HG02610 (cell line): ENCODE results near the gene GPR32.
"Not testable (repeated sequence)": the region's sequence is repeated elsewhere in the genome, so short reads cannot be mapped to it uniquely, and the experiment has no call there.

Experiments
- ATAC-seq: cut with Tn5 transposase; IDR thresholded peaks from one replicate; pipeline ENCODE4 v1.9.1; 2021; ENCODE audit warnings: mild to moderate bottlenecking, moderate library complexity; ENCODE audit not compliant: unreplicated experiment

GPR32 gene

DNA sequence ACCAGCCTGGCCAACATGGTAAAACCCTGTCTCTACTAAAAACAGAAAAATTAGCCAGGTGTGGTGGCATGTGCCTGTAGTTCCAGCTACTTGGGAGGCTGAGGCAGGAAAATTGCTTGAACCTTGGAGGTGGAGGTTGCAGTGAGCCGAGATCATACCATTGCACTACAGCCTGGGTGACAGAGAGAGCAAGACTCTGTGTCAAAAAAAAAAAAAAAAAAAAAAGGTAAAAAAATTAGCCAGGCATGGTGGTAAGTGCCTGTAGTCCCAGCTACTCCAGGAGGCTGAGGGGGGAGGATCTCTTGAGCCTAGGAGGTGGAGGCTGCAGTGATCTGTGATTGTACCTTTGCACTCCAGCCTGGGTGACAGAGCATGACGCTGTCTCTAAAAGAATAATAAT is at the start of gene GPR32:
TSS of gene GPR32 (plus strand) at position 301 of the 400 bp plus-strand sequence. CDS start 137 bp downstream, outside the sequence.
- ATAC-seq: not testable (repeated sequence)

- no peak for ATAC-seq
Measured at GRCh38 chr19:50720921-50721381, 49.3 kb upstream of the GPR32 start.

- ATAC-seq: no peak
Measured at GRCh38 chr19:50721441-50722137, 48.7 kb upstream of the GPR32 start.

GRCh38 chr19:50722201-50723013 is 47.9 kb upstream of the GPR32 start:
- no peak for ATAC-seq

DNA sequence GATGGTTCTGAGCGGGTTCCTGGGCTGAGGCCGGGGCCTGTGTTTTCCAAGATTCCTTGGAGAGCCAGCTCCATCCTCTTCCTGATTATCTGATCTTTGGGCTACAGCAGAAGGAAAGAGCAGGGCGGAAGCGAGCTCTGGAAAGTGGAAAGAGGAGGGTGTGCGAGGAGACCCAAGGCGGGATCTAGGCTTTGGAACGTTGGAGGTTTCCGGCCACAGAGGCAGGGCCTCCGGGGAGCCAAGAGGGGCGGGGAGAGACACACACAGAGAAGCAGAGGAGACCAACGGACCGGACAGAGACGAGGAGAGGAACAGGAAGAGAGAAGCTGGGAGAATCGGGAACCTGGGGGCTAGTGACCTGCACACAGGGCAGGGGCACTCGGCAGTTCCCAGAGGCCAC is 47.2 kb upstream of the GPR32 start, which contains the start of gene CLEC11A:
TSS of gene CLEC11A (plus strand) at position 296 of the 400 bp plus-strand sequence. CDS start 162 bp downstream, outside the sequence.
- no peak for ATAC-seq

- no peak for ATAC-seq
Measured at GRCh38 chr19:50723735-50724521, 46.3 kb upstream of the GPR32 start.

DNA sequence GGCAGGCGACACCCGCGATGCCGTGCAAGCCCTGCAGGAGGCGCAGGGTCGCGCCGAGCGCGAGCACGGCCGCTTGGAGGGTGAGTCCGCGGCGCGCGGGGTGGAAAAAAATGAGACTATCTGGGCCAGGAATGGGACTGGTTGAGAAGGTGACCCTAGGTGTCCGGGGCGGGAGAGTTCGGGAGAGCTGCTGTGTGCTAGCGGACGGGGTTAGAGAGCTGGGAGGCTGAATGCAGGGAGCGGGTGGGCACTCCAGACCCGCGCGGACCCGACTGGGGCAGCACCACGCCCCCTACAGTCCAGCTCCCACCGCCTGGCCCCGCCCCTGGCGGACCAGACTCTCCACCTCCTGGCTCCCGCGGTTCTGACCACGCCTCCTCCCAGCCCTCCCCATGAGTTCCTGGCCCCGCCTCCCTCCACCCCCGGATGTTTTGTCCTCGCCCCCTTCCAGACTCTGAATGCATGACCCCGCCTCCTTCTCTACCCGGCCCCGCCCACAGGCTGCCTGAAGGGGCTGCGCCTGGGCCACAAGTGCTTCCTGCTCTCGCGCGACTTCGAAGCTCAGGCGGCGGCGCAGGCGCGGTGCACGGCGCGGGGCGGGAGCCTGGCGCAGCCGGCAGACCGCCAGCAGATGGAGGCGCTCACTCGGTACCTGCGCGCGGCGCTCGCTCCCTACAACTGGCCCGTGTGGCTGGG is 45.6 kb upstream of the GPR32 start:
- ATAC-seq: no peak

DNA sequence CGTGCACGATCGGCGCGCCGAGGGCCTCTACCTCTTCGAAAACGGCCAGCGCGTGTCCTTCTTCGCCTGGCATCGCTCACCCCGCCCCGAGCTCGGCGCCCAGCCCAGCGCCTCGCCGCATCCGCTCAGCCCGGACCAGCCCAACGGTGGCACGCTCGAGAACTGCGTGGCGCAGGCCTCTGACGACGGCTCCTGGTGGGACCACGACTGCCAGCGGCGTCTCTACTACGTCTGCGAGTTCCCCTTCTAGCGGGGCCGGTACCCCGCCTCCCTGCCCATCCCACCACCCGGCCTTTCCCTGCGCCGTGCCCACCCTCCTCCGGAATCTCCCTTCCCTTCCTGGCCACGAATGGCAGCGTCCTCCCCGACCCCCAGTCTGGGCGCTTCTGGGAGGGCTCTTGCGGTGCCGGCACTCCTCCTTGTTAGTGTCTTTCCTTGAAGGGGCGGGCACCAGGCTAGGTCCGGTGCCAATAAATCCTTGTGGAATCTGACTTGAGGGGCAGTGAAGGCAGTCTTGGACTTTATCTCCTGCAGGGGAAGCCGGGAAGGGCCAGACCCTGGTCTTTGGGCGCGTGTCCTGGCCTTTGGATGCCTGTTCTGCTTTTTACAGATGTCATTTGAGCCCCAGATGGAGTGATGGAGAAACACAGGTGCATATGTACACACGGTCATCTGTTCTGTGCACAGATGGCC is 44.9 kb upstream of the GPR32 start:
- no peak for ATAC-seq

DNA sequence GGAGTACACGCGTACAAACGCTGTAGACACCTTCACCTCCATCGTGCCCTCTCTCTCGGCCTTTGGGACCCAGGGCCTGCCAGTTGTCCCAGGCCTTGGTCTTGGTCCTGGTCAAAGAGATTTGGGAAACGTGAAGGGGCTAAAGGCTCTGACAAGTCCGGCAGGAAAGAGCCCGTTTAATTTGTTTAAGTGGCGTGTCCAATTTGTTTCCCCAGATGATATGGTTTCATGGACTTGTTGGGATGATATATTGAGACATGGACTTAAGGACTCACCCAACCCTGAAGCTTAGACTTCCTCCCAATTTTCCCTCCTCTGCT is 44.4 kb upstream of the GPR32 start:
- ATAC-seq: no peak

GRCh38 chr19:50728084-50728737 is 42.1 kb upstream of the GPR32 start:
- no peak for ATAC-seq

DNA sequence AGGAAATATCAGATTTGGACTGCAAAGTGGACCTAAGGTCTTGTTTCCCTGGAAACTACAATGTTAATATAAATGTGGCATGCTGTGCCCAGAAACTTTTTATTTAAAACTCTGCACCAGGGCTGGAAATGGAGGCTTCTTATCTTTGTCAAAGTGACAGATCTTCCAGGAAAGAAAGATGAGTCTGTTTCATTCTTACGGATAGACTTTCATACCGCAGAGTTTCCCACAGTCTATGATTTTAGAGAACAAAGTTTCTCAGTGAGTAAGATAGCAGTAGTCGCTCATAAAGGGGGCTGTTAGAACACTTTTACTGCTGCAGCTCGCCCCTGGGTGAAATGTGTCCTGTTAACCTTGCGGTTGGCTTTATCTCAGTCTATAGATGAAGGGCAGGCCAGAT is 40.4 kb upstream of the GPR32 start:
- no peak for ATAC-seq

GRCh38 chr19:50735869-50736268 is 34.4 kb upstream of the GPR32 start:
- no peak for ATAC-seq

DNA sequence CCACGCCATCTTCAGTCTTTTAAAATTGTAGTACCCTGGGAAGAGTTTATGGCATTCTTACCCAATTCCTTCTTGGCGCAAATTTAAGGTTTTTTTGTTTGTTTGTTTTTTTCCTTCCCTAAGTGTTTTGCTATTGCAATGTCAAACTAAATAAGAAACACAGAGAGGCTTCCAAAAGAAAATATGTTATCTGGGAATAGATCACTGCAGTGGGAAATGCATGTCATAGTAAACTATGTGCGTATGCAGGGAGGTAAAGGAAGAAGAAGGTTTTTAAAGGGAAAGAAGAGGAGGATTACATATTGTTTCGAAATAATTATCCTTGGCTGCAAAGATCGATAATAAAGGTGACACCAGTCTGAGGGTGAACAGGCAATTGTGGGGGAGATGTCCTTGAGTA is 33.9 kb upstream of the GPR32 start:
- no peak for ATAC-seq

DNA sequence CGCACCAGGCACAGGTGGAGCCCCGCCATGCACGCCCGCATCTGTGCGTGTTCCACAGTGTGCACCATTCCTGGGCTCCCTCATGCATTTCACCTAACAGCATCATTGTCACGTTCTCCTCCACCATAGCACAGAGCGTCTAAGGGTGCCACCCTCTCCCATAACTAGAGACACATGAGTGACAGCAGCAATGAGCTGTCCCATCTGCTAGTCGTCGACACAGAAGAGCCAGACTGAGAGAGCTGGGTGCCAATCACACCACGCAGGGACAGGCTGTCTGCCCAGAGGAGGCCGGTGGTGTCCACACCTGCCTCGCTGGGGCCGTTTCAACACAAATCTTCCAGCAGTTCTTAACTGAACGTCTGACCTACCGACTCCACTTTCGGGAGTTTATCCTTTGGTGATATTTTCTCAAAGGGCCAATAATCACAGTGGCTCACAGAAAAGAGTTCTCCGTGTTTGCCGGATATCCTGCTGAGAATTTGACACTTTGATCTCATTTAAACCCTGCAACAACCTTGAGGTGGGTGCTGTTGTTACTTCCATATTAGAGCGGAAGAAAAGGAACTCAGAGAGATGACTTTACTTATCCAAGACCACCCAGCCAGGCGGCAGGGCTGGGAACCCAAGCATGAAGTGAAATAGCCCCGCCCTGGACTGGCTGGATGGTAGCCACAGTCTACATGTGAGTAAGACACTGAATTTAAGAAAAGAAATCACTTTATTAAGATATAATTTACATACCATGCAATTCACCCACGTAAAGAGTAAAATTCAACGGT is 30.9 kb upstream of the GPR32 start:
- ATAC-seq: no peak

DNA sequence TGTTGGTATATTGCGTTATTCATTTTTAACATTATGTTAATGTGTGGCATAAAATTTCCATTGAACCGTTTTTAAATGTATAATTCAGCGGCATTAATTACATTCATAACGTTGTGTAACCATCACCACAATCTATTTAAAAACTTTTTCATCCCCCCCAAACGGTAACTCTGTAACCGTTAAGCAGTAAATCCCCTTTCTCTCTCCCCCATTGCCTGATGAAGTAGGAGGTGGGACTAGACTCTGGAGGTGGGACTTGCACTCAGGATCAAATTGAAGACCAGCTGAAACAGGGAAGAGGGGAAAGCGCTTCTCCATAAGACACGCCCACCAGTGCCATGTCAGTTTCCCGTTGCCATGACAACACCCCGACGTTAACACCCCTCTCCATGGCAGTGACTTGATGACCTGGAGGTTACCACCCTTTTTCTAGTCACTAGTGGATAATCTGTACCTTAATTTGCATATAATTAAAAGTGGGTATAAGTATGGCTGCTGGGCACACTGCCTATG is 30.3 kb upstream of the GPR32 start:
- ATAC-seq: no peak

DNA sequence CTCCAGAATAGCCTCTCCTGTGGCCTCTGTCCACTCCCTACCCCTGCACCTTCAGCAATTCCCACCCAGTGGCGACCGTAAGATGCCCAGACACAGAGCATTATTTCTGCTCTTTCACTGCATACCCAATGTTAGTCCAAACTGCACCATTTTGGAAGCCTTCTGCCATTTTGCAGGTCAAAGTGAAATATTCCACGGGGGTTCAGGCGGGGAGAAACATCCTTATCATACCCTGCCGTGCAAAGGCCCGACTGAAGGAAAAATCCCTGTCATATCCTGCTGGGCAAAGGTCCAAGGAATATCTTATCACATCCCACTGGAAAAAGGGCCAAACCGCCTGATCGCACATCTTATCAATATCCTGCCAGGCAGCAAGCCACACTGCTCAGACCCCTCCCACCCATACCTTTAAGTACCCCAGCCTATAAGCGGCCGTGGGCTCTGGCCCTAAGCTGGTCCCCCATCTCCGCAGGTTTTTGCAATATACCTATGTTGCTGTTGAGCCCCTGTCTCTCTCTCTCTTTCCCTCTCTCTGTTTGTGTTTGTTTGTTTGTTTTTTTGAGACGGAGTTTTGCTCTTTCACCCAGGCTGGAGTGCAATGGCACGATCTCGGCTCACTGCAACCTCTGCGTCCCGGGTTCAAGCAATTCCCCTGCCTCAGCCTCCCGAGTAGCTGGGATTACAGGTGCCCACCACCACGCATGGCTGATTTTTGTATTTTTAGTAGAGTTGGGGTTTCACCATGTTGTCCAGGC is 28.9 kb upstream of the GPR32 start:
- ATAC-seq: no peak

GRCh38 chr19:50743537-50743936 is 26.7 kb upstream of the GPR32 start:
- no peak for ATAC-seq

DNA sequence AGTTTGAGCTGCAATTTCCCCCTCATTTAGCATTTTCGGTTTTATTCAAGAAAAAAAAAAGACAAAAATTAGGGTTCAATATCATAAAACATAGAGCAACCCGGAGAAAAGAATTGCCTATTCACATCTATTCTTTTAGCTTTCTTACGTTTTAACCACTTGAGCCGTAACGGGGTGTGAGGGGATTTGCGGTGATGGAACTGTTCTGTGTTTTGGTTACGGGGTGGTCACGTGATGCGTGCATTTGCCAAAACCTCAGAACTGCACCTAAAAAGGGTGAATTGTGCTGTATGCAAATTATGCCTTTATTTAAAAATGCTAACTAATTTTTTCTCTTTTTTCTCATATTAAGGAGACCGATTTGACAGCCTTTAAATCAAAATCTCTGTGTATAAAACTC is 25.0 kb upstream of the GPR32 start:
- ATAC-seq: no peak
